Stromal cell of bone marrow (primary cell): ENCODE measurements around the gene UTP14C.
"Not testable (repeated sequence)": the region's sequence is repeated elsewhere in the genome, so short reads cannot be mapped to it uniquely, and the experiment has no call there.

Experiments used
- DNase-seq: peaks from one replicate; pipeline ENCODE4 v3.0.0-alpha.2; 2012; ENCODE audit warnings: low read depth

UTP14C gene

DNA sequence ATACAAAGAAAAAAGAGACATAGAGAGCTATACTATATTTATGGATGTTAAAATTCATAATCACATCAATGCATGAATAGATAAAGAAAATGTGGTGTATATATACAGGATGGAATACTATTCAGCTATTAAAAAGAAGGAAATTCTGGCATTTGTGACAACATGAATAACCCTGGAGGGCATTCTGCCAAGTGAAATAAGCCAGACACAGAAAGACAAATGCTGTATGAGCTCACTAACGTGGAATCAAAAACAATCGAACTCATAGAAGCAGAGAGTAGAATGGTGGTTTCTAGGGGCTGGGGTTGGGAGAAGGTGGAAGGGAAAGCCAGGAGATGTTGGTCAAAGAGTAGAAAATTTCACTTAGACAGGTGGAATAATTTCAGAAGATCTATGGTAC lies 24.0 kb downstream of the UTP14C start:
- DNase-seq, result no peak

DNA sequence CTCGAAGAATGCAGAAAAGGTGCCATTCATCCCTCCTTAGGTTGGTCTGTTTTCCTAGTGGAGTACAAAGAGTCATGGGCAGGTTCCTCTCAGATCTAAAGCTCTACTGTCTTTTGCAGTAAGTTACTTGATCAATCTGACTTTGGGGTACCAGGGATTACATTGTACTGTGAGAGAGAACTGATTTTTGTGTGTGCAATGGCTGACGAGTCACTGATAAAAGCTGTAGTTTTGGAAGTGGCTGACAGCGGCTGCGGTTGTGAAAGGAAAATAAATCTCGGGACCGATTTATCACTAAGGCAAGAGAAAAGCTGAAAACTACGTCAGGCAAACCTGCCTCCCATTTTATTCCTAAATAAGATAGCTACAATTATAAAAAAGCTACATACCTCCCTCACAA lies 26.9 kb downstream of the UTP14C start:
- no peak for DNase-seq

DNA sequence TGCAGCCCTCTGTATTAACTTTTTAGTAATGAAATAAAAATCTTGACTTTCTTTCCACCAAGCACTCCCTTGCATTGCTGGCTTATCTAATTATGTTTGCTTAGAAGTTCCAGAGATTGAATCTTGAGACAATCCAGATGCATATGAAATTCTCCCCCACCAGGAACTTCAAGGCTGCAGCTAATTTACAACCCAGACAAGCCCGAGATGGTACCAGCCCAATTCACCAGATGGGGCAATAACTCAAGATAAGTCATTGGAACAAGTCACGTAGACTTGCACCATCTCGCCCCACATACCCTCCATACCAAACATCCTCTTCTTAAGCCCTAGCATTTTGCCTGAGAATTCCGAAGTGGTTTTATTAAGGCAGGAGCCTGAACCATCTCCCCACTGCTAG lies 29.0 kb downstream of the UTP14C start:
- DNase-seq, result no peak

DNA sequence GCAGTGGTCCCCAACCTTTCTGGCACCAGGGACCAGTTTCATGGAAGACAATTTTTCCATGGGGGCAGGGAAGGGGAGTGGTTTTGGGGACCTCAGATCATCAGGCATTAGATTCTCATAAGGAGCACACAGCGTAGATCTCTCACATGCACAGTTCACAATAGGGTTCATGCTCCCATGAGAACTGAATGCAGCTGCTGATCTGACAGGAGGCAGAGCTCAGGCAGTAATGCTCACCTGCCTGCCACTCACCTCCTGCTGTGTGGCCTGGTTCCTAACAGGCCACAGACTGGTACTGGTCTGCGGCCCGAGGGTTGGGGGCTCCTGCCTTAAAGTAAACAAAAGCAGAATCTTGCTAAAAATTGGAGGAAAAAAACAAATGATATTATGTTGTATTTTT lies 36.6 kb downstream of the UTP14C start:
- not testable (repeated sequence) for DNase-seq

DNA sequence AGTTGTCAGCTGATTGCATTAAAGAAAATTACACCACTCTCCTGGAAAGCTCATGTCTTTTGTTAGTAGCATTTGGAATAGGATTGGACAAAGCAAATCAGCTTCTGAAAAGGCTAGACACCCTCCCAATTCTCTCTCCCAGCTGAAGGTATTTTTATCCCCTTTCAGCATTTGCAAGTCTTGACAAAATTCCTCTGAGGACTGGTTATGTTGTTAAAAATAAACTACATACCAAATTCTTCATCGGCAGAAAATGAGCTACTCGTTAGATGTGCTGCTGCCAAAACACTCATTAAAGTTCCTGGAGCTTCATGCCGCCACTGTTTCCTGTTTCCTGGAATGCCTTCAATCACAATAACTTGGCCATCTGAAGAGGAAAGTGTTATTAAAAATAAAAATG lies 37.1 kb downstream of the UTP14C start:
- peak; percentile 18 for DNase-seq

DNA sequence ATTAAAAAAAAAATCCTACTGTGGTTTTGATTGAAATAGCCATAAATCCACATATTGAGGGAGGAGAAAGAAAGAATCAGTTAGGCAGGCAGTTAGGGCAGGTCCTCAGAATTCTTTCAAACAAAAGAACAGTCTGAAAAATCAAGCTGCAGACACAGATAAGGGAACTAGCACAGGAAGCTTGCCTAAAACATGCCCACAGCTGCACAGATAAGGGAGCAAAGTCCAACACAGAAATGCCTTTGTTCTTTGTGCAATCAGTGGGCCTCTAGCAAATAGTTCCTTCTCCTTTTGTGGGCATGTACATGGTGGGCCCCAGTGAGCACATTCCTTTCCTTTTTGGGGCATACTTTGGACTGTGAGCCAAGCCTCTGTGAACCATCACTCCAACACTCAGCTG lies 42.7 kb downstream of the UTP14C start:
- no peak for DNase-seq

DNA sequence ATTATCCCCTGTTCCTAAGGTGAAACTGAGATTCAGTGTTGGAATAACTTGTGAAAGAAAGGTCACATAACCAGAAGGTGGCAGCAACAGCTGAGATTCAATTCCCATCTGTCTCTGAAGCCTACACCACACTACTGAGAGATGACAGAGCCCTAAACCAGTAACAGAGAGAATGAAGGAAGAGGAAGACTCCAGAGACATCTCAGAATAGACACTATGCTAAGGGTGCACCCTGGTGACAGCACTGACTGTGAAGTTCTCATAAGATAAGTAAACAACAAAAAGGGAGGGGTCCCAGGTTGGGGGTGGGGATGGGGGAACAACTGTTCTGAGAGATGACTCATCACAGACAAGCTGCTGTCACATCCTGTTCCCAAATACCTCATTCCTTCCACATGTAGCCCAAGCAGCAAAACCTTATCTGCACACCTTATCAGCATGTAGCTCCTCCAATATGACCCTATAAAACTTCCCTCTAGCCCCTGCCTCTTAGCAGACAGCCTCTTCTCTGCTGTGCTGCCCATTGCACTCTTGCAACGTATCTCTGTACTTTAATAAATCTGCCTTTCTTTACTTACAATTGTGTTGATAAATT lies 46.5 kb downstream of the UTP14C start:
- no peak for DNase-seq
